Measurements from ENCODE around the gene WDR48.

The WDR48 gene

DNA sequence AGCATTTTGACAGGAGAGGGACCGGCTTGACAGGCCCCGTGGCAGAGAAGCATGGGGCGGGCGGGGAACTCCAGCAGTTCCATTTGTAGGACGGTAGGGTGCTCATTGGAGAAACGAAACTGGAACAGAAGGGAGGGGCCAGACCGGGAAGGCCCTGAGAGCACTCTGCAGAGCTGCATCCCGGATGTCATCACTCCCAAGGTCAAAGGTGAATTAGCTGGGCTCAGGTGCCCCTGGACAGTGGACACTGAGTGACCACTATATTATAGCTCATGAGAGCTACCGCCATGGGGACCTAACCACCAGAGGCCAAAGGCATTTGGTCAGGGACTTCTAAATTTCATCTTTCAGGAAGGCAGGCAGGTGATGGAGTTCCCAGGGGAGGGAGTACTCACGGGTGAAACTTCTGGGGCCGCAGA lies 94.3 kb downstream of the WDR48 start:
- WGBS, 2 experiments = 86 to 89% methylated on average over 11 of the region's 11 CpGs
- H3K36me3 ChIP-seq (ENCODE audit: control insufficient read depth, insufficient read depth, low read length) = no peaks in the 10 kb centered on the region
- H3K27ac ChIP-seq (ENCODE audit: insufficient read depth, low read depth, low read length, poor library complexity, severe bottlenecking) = no peak overlapping the region
- H3K9me3 ChIP-seq (ENCODE audit: control insufficient read depth, low read length) = no peaks in the 10 kb centered on the region
- peaks cover 48% of the 10 kb centered on the region for H3K4me1 ChIP-seq (ENCODE audit: control insufficient read depth, insufficient read depth, low read length)
- H3K27me3 ChIP-seq (ENCODE audit: control insufficient read depth, insufficient read depth, low read length, poor library complexity, severe bottlenecking) = no peaks in the 10 kb centered on the region
- no peak overlapping the region for H3K4me3 ChIP-seq (ENCODE audit: insufficient read depth, low read depth, low read length)
